ENCODE measurements around the gene CXCR6.

The CXCR6 gene

GRCh38 chr3:45922039-45922326 lies 21.3 kb upstream of the CXCR6 start:
- no peak for DNase-seq (ENCODE audit: low read depth)

GRCh38 chr3:45922950-45923590 lies 20.2 kb upstream of the CXCR6 start:
- DNase-seq (ENCODE audit: low read depth) = no peak

GRCh38 chr3:45923755-45924154 lies 19.5 kb upstream of the CXCR6 start:
- DNase-seq (ENCODE audit: low read depth) = no peak

- no peak for DNase-seq (ENCODE audit: low read depth)
Measured at GRCh38 chr3:45927881-45928280, 15.4 kb upstream of the CXCR6 start.

GRCh38 chr3:45929042-45929679 lies 14.1 kb upstream of the CXCR6 start:
- peak; percentile 45 for DNase-seq (ENCODE audit: low read depth)

- no peak for DNase-seq (ENCODE audit: low read depth)
Measured at GRCh38 chr3:45931496-45931895, 11.8 kb upstream of the CXCR6 start.

- no peak for DNase-seq (ENCODE audit: low read depth)
Measured at GRCh38 chr3:45932112-45932511, 11.2 kb upstream of the CXCR6 start.

GRCh38 chr3:45933591-45933990 lies 9.7 kb upstream of the CXCR6 start:
- no peak for DNase-seq (ENCODE audit: low read depth)

- no peak for DNase-seq (ENCODE audit: low read depth)
Measured at GRCh38 chr3:45936261-45936660, 7.0 kb upstream of the CXCR6 start.

GRCh38 chr3:45937206-45938042 lies 5.8 kb upstream of the CXCR6 start:
- no peak for DNase-seq (ENCODE audit: low read depth)

GRCh38 chr3:45938043-45938435 lies 5.2 kb upstream of the CXCR6 start:
- no peak for DNase-seq (ENCODE audit: low read depth)

- DNase-seq (ENCODE audit: low read depth) = peak; percentile 70
Measured at GRCh38 chr3:45938864-45939263, 4.4 kb upstream of the CXCR6 start.

GRCh38 chr3:45939341-45939771 lies 3.9 kb upstream of the CXCR6 start:
- DNase-seq (ENCODE audit: low read depth) = no peak

GRCh38 chr3:45940004-45940780 lies 3.1 kb upstream of the CXCR6 start:
- no peak for DNase-seq (ENCODE audit: low read depth)

- DNase-seq (ENCODE audit: low read depth) = no peak
Measured at GRCh38 chr3:45940781-45941365, 2.4 kb upstream of the CXCR6 start.

- no peak for DNase-seq (ENCODE audit: low read depth)
Measured at GRCh38 chr3:45942051-45942825, 1.0 kb upstream of the CXCR6 start.

GRCh38 chr3:45944830-45945620 lies 1.8 kb downstream of the CXCR6 start:
- DNase-seq (ENCODE audit: low read depth) = no peak

GRCh38 chr3:45946307-45946706 lies 3.0 kb downstream of the CXCR6 start:
- DNase-seq (ENCODE audit: low read depth) = no peak

GRCh38 chr3:45946875-45947274 lies 3.6 kb downstream of the CXCR6 start:
- no peak for DNase-seq (ENCODE audit: low read depth)

GRCh38 chr3:45947361-45947760 lies 4.1 kb downstream of the CXCR6 start:
- DNase-seq (ENCODE audit: low read depth) = no peak

Data from T follicular helper cell (primary cell).